Sigmoid colon (tissue), 4 donors: ENCODE measurements around the gene FUT6.

Experiments used
- POLR2AphosphoS5 ChIP-seq, 4 donors: sonication (generic); formaldehyde crosslinking; IDR thresholded peaks; one replicate each; pipeline ENCODE4 v1.6.1; 2017; ENCODE audit warnings: antibody characterized with exemption in 4 of 4
- TF ChIP-seq, protein P1 (sequence below), 4 experiments: fragments of 450-650 bp in 3 of 4; fragments of 200-600 bp in 1 of 4; IDR thresholded peaks; one replicate each; pipeline ENCODE4 v1.5.1; 2016 to 2019; ENCODE audit warnings: antibody characterized with exemption in 4 of 4, mild to moderate bottlenecking in 3 of 4, moderate library complexity in 2 of 4

DNA sequence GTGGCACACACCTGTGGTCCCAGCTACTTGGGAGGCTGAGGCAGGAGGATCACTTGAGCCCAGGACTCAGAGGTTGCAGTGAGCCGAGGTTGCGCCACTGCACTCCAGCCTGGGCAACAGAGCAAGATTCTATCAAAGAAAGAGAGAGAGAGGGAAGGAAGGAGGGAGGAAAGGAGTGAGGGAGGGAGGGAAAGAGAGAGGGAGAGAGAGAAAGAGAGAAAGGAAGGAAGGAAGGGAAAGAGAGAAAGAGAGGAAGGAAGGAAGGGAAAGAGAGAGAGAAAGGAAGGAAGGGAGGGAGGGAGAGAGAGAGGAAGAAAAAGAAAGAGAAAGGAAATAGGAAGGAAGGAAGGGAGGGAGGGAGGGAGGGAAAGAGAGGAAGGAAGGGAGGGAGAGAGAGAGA, 22.3 kb downstream of the FUT6 start:
- TF ChIP-seq, protein P1, sequence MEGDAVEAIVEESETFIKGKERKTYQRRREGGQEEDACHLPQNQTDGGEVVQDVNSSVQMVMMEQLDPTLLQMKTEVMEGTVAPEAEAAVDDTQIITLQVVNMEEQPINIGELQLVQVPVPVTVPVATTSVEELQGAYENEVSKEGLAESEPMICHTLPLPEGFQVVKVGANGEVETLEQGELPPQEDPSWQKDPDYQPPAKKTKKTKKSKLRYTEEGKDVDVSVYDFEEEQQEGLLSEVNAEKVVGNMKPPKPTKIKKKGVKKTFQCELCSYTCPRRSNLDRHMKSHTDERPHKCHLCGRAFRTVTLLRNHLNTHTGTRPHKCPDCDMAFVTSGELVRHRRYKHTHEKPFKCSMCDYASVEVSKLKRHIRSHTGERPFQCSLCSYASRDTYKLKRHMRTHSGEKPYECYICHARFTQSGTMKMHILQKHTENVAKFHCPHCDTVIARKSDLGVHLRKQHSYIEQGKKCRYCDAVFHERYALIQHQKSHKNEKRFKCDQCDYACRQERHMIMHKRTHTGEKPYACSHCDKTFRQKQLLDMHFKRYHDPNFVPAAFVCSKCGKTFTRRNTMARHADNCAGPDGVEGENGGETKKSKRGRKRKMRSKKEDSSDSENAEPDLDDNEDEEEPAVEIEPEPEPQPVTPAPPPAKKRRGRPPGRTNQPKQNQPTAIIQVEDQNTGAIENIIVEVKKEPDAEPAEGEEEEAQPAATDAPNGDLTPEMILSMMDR (IDR thresholded peaks at IDR 0.05): no peak
- no peak for TF ChIP-seq POLR2AphosphoS5 (IDR thresholded peaks at IDR 0.05)
